Brain microvascular endothelial cell (primary cell): ENCODE measurements around the gene PDLIM7.
"Not testable (repeated sequence)": the region's sequence is repeated elsewhere in the genome, so short reads cannot be mapped to it uniquely, and the experiment has no call there.

Source experiments
- DNase-seq: peaks from one replicate; pipeline ENCODE4 v3.0.0-alpha.2; 2020
- H3K27ac ChIP-seq: fragments of 250-450 bp; sonication (Bioruptor Pico); 2 replicates; pipeline ENCODE4 v1.5.1; 2020; ENCODE audit warnings: mild to moderate bottlenecking, moderate library complexity
- H3K27me3 ChIP-seq: fragments of 250-450 bp; sonication (Bioruptor Pico); replicated peaks from 2 replicates; pipeline ENCODE4 v1.5.1; 2020; ENCODE audit warnings: mild to moderate bottlenecking
- H3K36me3 ChIP-seq: fragments of 250-450 bp; sonication (Bioruptor Pico); replicated peaks from 2 replicates; pipeline ENCODE4 v1.5.1; 2020; ENCODE audit warnings: mild to moderate bottlenecking
- H3K4me3 ChIP-seq: 2 replicates; pipeline ENCODE4 v1.5.1; 2011; ENCODE audit warnings: low read depth, mild to moderate bottlenecking, control low read depth, low read length, moderate library complexity
- in situ Hi-C: cut with HindIII; loops from 2 replicates; pipeline ENCODE4 v1.10.0; 2017; ENCODE audit warnings: low sequenced_read_pairs, low pct_ligation_motif_present
- TF ChIP-seq, protein P1 (sequence below): IDR thresholded peaks from 2 replicates; pipeline ENCODE4 v1.5.1; 2011; ENCODE audit warnings: low read depth, mild to moderate bottlenecking, moderate library complexity, low read length, control low read depth, inconsistent platforms; ENCODE audit errors: missing control alignments

Gene PDLIM7

DNA sequence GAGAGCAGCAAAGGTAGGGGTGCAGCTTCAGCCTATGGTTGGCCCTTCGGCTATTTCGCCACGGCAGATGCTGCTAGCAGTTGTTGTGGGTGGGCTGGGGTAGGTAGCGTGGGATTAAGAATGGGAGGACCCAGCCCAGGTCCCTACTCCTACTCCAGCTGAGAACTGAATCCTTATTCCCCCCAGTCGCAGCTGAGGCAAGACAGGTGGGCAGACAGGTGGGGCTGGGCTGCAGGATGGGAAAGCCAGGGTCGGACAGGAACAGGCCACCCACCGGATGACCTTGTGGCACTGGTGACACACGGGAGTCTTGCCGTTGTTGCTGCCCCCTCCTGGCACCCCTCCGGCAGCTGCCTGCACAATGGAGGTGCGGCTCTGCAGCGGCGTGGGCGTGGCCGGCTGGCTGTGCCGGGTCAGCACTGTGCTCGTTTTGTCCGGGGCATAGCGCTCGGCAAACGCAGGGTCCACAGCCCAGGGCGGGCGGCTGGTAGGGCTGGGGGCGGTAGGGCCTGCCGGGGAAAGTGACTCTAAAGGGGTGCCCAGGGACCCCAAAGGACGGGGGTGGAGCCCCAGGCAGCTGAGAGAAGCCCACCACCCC is 8.2 kb downstream of the PDLIM7 start:
- in situ Hi-C loops: no loop called here
- H3K4me3 ChIP-seq: no peak overlapping the region
- no peaks in the 10 kb centered on the region for H3K27me3 ChIP-seq
- H3K36me3 ChIP-seq: peaks cover 97% of the 10 kb centered on the region
- no peak for DNase-seq
- TF ChIP-seq, protein P1, sequence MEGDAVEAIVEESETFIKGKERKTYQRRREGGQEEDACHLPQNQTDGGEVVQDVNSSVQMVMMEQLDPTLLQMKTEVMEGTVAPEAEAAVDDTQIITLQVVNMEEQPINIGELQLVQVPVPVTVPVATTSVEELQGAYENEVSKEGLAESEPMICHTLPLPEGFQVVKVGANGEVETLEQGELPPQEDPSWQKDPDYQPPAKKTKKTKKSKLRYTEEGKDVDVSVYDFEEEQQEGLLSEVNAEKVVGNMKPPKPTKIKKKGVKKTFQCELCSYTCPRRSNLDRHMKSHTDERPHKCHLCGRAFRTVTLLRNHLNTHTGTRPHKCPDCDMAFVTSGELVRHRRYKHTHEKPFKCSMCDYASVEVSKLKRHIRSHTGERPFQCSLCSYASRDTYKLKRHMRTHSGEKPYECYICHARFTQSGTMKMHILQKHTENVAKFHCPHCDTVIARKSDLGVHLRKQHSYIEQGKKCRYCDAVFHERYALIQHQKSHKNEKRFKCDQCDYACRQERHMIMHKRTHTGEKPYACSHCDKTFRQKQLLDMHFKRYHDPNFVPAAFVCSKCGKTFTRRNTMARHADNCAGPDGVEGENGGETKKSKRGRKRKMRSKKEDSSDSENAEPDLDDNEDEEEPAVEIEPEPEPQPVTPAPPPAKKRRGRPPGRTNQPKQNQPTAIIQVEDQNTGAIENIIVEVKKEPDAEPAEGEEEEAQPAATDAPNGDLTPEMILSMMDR: peak; percentile 51
- no peak overlapping the region for H3K27ac ChIP-seq

DNA sequence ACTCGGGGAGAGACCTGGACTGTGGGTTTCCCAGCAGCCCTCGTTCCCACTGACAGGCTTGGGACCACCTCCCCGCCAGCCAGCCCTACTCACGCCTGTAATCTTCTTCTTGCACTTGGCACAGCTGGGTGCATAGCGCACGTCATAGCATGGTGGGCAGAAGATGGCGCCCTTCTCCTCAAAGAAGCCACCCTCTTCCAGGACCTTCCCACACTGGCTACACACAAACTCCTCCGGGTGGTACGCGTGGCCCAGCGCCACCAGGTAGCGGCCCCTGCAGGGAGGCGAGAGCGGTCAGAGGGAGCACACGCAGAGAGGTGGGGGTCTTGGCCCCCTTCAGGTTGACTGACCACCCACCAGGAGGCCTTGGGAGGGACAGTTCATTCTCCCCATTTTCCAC is 9.4 kb downstream of the PDLIM7 start:
- in situ Hi-C loops: no loop called here
- no peak for DNase-seq
- H3K27ac ChIP-seq: no peak overlapping the region
- H3K4me3 ChIP-seq: no peak overlapping the region
- TF ChIP-seq, protein P1: peak; percentile 17
- H3K36me3 ChIP-seq: peaks cover 97% of the 10 kb centered on the region
- no peaks in the 10 kb centered on the region for H3K27me3 ChIP-seq

DNA sequence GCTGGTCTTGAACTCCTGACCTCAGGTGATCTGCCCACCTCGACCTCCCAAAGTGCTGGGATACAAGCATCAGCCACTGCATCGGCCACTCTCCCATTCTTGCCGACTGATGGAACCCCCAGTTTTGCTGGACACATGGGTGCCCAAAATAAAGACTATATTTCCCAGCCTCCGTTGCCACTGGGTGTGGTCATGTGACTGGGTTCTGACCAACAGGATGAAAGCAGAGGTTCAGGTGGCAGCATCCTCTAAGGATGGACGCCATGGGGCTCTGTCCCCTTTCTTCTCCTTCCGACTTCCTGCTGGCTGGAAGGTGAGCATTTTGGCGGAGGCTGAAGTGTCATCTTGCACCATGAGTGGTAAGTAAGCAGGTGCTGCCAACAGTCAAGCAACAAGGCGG is 10.3 kb downstream of the PDLIM7 start:
- Histone ChIP-seq H3K4me3 (no peak overlapping the region), H3K36me3 (peaks cover 94% of the 10 kb centered on the region), H3K27me3 (no peaks in the 10 kb centered on the region), H3K27ac (no peak overlapping the region)
- no peak for DNase-seq
- in situ Hi-C loops: no loop called here
- TF ChIP-seq, protein P1: no peak

DNA sequence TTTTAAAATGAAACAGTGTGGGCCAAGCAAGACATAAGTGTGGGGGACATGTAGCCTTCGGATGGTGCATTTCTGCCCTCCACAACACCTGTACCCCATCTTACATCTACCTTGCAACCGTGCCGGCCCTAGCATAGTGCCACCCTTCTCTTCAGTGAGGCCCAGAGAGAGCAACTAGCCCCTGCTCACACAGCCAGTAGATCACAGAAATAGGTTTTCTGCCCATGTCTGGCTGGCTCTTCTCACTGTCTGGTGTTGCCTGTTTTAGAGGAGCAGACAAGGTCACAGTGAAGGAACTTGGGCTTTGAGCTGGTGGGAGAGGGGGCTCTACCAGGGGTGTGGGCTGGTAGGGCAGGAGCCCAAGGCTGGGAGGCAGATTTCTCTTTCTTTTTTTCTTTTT is 11.1 kb downstream of the PDLIM7 start:
- H3K27me3 ChIP-seq: no peaks in the 10 kb centered on the region
- peaks cover 96% of the 10 kb centered on the region for H3K36me3 ChIP-seq
- no peak overlapping the region for H3K4me3 ChIP-seq
- in situ Hi-C loops: no loop called here
- DNase-seq: no peak
- TF ChIP-seq, protein P1: no peak
- H3K27ac ChIP-seq: no peak overlapping the region

DNA sequence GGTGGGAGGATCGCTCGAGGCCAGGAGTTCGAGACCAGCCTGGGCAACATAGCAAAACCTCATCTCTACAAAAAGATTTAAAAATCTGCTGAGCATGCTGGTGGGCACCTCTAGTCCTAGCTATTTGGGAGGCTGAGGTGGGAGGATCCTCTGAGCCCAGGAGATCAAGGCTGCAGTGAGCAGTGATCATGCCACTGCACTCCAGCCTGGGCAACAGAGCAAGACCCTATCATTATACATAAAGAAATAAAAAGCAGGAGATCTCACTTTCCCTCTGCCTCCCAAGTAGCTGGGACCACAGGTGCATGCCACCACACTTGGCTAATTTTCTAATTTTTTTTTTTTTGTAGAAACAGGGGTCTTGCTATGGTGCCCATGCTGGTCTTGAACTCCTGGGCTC is 11.7 kb downstream of the PDLIM7 start:
- in situ Hi-C loops, H3K4me3 ChIP-seq, H3K27ac ChIP-seq, DNase-seq, H3K27me3 ChIP-seq: not testable (repeated sequence)
- peaks cover 94% of the 10 kb centered on the region for H3K36me3 ChIP-seq

DNA sequence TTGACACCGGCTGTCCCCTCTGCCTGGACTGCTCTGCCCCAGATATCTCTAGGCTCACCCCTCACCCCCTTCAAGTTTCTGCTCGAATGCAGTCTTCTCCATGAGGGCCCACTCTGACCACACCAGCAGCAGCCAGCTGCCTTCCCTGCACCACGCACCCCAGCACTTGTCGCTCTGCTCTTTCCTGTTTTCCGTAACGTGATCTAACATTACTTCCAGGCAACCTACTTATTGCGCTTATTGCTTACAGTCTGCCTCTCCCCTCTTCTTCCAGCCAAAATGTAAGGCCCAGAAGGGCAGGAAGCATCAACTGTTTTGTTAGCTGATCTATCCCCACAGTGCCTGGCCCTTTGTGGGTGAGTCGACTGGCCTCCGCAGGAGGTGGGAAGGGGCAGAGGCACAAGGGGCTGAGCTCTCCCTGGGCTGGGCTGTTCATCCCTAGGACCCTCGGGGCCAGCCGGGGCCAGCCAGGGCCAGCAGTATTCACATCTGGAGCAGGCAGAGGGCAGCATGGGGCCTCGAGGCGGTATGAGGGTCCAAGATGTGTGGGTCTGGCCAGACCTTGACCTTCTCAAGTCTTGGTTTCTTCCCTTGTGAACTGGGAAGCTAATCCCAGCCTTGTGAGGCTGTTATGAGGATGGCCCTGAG is 12.4 kb downstream of the PDLIM7 start:
- TF ChIP-seq, protein P1: no peak
- DNase-seq: no peak
- no peaks in the 10 kb centered on the region for H3K27me3 ChIP-seq
- H3K27ac ChIP-seq: no peak overlapping the region
- H3K4me3 ChIP-seq: no peak overlapping the region
- H3K36me3 ChIP-seq: peaks cover 87% of the 10 kb centered on the region
- in situ Hi-C loops: no loop called here
